Left colon (tissue), 2 donors: ENCODE results near the gene DBH. TPM values are rescaled to one million over a fixed set of nuclear protein-coding genes. Genes with fewer than 3 reads are reported as not detected.

Experiments used
- ATAC-seq: fragments of 200-7000 bp; cut with Tn5 transposase; one replicate; pipeline ENCODE4 v1.9.1; 2020; ENCODE audit warnings: mild to moderate bottlenecking, moderate library complexity
- DNase-seq, 2 donors: peaks; one replicate each; pipeline ENCODE4 v3.0.0-alpha.2; 2020
- intact Hi-C, 2 donors: fragments of 100-400 bp; cut with DNase I in 1 of 2; cut with micrococcal nuclease in 1 of 2; formaldehyde crosslinking; loops; one replicate each; pipeline versions ENCODE4 v1.11.2 to v1.14.0; 2022; cut with DNase I, micrococcal nuclease
- total RNA-seq, 2 donors: library from RNA; stranded (reverse); fragmentation: NEBNext Ultra II Directional; extraction: Animal tissue kit (Norgen Biotek cat#: 25700); gene quantifications; one replicate each; pipeline ENCODE4 v1.2.1, GENCODE V29; 2021
- donor health status: DM: no; HTN: no; CAD: no.
- donor health status: DM: yes; HTN: yes; CAD: no.

DBH gene
- total RNA-seq, 2 donors from 2014 or later = not detected

DNA sequence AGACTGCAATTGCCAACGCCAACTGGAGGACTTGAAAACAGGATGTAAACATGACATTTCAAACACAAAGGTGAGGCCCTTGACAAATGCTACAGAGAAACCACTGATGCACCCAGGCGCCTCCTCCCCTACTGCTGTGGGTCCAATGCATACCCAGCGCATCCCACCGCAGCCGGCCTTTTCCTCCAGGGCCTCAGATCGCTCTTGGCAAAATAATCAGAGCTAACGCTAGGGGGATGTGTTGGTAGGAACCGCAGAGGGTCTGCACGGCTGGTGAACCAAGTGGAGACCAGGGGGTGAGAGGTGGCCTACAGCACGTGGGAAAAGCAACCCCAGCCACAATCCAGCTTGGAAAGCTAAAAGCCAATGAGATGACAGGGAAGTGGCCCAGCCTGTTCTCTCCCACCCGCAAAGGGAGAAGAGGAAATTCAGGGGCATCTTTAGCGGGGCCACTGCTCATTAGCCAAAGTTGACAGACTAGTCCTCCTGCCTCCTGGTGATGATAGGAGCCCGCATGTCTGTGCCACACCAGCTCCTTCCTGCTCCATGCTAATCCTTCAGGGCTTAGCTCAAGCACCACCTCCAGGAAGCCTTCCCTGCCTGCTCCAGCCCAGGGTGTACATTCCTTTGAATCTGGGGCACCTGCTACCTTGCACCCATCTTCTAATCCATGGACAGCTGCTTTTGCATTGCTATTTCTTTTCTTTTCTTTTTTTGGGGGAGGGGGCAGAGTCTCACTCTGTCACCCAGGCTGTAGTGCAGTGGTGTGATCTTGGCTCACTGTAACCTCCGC, 32.8 kb upstream of the DBH start:
- no peak for ATAC-seq
- intact Hi-C loops = no loop called here

DNA sequence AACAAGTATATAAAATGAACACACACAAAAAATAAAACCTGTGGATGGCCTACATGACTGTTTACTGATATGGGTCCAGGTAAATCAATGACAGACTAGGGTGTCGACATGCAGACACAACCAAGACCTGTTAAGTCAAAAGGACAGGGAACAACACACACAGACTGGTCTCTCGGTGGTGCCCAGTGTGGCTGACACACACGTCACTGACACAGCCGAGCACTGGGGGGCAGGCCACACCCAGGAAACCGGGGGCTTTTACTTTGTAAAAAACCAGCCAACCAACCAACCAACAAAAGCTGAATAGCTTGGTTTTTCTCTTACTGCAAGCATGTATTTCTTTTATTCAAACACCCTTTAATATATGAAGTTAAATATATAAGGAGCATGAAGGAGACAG, 31.9 kb upstream of the DBH start:
- intact Hi-C loops = no loop called here
- DNase-seq (no peak), ATAC-seq (no peak)

More for the DNA sequence above, 32.8 kb upstream of the DBH start:
- no peak for DNase-seq

DNA sequence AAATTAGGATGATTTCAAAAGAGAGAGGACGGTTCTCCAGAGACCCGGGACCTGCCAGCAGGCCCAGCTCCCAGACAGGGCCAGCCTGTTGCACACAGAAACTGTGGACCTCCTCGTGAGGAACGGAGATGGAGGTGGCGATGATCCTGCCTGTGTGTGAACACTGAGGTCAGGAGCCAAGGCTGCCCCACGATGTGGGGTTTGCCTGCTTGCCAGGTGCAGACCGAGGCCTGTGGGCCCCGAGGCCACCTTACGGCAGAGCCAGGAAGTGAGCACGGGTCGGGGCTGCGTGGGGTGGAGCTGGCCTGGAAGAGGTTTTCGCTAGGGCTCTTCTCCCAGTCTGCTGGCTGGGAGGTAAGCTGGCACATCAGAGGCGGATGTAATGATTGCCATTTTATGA, 31.3 kb upstream of the DBH start:
- ATAC-seq = no peak
- DNase-seq = no peak
- intact Hi-C loops = no loop called here

DNA sequence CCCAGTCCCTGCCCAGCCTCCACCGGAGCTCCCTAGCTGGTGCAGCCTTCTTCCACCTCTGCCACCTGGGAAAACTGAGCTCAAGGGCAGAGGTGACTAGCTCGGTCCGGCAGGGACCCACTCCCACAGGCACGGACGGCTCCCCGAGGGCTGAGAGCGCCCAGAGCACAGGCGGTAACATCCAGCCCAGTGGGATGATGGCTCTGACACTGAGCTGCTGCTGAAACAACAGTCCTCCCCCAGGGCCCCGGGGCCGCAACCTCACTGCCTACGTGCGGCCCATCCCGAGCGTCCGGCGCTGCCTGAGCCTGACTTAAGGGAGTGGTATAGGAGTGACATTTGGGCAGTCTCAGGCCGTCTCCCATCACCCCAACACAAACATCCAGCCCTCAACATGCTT, 30.7 kb upstream of the DBH start:
- intact Hi-C loops = no loop called here
- DNase-seq = no peak
- ATAC-seq = no peak

DNA sequence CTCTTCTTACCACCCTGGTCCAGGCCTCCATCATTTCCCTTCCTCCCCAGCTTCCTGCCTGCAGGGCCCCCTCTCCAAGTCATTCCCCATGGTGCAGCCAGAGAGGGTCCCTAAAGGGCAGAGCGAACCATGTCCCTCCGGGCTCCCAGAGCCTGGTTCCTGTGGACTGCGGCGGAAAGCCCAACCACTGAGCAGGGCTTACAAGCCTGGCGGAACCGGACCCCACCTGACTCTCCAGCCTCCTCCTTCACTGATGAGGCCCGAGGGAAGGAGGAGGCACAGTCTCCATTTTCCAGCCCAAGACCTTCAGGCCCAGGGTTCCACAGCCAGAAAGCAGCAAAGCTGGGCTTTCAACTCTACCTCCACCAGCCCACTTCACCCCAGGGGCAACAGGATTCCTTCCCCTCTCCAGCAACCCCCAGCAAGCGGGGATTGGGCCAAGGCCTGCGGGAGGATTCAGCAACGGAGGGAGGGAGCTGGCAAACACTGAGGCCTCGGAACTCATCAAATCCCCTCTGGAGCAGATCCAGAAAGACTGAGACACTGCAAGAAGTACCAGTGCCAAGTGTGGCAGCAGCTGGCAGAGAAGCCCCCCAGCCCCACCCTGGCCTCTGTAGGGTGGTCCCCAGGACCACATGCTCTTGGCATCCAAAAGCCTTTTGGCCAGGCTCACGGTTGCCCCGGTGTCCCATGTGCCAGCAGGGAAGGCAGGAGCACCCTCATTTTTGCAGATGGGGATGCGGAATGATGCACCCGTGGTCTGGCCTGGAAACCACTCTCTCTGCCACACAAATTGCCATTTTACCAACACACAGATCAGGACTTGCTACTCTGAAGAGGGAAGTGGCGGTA, 30.1 kb upstream of the DBH start:
- ATAC-seq (no peak), DNase-seq (no peak)
- intact Hi-C loops = no loop called here

DNA sequence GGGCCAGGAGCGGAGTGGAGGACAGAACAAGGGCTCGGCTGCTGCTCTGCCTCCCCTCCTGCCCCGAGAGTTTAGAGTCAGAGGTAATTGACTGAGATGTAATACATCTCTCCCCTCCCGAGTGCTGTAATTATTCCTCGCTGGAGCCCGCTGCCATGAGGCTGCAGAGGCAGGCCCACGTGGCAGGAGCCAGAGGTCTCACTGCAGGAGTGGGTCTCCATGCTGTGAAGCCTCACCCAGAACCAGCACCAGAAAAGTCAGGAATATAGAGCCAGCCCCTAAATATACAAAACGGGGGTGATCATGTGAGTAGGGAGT, 29.5 kb upstream of the DBH start:
- intact Hi-C loops = no loop called here
- DNase-seq (no peak), ATAC-seq (no peak)

DNA sequence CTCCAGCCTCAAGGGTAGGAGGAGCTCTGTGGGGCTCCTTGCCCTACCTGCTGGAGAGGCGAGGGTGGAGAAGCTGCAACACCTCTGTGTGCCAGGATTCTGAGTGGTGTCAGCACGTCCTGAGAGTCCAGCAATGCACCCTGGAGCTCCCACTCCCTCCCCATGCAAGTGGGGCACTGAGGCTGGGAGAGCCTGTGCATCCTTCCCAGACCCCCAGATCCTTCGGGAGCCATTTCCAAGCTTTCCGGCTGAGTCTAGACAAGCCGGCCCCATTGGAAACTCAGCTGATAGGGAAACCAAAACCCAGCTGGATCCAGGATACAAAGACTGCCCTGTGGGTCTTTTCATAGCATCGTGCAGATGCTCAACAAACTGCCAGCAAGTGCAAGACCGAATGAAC, 28.8 kb upstream of the DBH start:
- intact Hi-C loops = no loop called here
- ATAC-seq (no peak), DNase-seq (no peak)

DNA sequence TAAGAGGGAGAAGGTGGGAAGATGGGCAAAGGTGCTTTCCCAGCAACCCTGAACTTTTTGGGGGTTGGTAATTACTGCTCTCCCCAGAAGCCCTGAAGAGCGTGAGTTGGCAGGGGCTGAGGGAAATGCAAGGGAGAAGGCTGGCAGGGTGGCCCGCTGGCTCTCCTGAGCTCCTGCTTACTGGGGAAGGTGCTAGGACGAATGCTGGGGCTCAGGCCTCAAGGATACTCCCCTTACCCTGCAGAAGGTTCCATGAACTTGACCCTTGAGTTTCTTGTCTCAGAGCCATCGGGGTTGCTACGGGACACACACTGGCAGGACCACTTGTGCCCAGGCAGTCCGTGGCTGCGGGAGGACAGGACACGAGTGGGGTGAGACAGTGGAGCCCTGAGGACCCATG, 28.2 kb upstream of the DBH start:
- intact Hi-C loops = no loop called here
- ATAC-seq = no peak

DNA sequence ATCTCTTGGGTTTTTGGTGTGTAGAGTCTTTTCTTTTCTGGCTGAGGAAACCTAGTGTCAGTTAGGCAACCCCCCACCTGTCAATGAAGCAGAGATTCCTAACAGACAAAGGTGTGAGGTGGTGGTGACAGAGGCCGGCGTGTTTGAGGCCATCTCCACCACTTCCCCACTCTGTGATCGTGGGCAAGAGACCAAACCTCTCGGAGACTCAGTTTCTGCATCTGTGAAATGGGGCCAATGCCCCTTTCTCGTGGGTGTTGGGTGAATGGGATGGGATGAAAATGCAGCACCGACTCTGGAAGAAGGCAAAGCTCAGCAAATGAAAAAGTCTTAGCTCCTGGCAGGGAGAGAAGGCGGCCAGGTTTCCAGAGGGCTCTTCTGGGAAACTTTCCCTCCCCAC, 27.8 kb upstream of the DBH start:
- ATAC-seq (no peak), DNase-seq (no peak)
- intact Hi-C loops = no loop called here

More for the DNA sequence above, 28.2 kb upstream of the DBH start:
- no peak for DNase-seq

DNA sequence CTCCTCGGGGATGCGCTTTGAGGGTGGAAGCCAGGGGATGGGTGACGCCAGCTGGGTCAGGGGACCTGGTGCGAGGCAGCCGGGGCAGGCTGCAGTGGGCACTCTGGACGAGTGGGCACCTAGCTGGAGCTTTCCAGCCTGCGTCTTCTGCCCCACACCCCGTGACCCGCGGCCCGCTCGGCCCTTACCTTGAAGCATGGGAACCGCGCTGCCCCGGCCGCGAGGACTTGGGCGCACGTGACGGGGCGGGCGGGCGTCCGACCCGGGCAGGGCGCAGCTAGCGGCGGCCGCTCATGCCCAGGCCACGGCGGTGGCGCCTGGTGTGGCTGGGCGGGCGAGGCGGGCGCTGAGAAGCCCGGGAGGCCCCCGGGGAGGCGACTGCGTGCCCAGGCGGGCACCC, 27.3 kb upstream of the DBH start:
- DNase-seq (no peak), ATAC-seq (no peak)
- intact Hi-C loops = no loop called here

DNA sequence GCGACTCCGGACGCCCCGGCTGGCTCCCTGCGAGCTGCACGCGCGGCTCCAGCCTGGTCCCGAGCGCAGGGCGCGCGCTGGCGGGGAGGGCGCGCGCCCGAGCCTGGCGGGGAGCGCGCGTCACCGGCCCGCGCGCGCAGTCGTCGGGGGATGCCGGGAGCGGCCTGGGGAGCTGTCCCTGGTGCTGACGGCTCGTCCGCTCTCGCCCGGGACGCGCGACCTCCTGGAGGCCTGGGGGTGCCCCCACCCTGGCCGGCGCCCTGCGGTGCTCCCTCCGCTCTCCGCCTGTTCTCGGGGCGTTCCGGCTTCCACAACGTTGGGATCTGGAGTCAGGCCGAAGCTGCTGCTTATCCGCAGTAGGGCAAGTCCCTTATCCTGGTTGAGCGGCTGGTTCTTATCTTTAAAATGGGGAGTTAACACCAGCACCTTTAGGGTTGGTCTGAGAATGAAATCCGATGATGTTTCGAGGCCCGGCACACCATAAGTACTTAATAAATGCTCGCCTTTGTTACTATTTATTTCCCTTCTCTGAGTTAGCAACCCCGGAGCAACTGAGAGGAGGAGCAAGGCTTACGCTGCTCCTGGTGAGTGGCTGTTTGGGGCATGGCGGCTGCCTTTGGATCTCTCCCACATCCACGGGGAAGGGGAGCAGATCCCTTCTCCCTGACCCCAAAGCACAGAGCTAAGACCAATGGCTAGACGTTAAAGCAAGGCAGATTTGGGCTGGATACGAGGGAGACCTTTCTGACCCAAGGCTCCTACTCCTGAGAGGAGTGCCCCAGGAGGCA, 26.7 kb upstream of the DBH start, which contains the start of gene FAM163B:
FAM163B (minus strand) TSS at position 79 of the 788 bp plus-strand sequence. CDS start 29,166 bp downstream, outside the sequence.
- intact Hi-C loops = no loop called here
- ATAC-seq (peak; percentile 71), DNase-seq (peak in 1 of 2 donors; percentile 25)

DNA sequence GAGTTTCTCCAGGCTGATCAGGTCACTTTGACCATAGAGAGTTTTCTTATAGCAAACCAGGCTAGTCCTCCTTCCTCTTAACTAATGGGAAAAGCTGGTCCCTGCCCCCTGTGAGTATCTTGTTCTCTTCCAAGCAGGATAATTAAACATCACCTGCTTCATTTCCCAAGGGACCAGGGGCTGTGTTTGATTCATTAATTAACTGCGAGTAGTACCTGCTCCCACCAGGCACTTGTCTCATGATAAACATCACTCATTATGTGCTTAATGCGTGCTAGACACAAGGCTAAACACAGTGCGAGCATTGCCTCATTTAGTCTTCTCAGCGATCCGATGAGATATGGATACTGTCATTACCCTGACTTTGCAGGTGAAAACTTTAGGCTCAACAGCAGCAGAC, 25.3 kb upstream of the DBH start:
- DNase-seq (no peak), ATAC-seq (no peak)
- intact Hi-C loops = no loop called here

DNA sequence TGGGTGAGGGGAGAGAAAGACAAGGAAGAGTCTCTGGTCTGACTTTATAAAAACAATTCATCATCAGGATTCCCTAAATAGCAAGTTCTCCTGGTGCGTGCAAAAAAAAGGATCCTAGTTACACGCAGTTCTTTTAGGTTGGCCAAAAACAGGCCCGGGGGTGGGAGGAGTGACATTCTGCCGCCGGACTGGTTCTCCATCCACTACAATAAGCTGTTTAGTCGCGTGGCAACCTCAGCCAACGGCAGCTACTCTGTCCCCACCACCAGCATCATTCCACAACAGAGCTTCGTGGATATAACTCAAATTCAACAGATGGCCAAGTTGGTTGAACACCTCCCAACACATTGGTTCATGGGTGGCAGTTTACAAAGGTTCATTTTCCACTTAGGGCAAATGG, 24.1 kb upstream of the DBH start:
- intact Hi-C loops = no loop called here
- ATAC-seq (no peak), DNase-seq (no peak)

DNA sequence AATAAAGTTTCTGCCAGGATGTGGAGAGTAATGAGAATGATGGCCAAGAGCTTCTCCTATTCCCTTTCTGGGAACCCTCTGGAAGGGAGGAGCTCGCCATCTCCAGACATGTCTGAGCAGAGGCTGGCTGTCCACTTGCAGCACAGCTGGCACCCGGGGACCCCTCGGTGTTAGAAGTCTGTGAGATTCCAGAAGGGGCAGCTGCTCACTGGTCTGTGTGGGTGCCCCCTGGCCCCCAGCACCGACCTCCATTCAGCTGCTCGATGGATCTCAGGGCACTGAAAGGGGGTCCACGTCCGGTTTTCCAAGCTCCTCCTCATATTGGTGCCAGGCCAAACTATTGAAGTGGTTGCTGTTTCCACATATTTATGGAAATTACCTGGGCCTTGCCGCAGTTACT, 23.3 kb upstream of the DBH start:
- ATAC-seq (no peak), DNase-seq (no peak)
- intact Hi-C loops = no loop called here

DNA sequence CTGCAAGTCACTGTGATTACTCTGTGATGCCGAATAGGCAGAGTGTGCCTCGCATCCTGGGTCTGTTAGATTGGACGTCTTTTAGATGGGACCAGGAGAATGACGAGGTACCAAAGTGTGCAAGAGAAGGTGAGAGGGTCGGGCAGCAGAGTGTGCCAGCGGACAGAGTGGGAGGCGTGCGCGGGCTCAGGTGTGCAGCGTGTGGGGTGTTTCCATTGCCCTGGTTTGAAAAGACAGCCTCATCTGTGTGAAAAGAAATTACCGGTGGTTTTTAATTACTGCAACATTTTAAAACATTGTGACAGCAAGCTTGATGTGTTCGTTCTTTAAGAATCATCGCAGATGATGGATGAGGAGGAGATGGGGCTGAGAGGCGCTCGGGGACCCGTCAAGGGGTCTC, 22.7 kb upstream of the DBH start:
- no peak for DNase-seq
- ATAC-seq = no peak
- intact Hi-C loops = no loop called here

DNA sequence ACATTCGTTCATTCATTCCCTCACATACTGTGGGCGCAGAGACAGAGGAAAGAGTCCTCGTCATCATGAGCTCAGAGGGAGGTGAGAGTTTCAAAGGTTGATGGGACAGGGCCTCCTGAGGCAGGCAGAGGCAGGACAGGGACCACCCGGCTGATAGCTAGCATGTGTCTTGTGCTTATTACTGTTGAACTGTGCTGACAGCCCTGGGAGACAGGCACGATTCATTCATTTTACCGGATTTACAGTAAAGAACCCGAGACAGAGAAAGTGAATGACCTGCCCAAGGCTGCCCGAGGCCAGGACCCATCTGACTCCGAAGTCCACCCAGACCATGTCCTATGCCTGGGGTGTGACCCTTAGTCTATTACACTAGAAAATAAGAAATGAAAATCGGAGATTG, 22.1 kb upstream of the DBH start:
- no peak for DNase-seq
- no peak for ATAC-seq
- intact Hi-C loops = no loop called here

DNA sequence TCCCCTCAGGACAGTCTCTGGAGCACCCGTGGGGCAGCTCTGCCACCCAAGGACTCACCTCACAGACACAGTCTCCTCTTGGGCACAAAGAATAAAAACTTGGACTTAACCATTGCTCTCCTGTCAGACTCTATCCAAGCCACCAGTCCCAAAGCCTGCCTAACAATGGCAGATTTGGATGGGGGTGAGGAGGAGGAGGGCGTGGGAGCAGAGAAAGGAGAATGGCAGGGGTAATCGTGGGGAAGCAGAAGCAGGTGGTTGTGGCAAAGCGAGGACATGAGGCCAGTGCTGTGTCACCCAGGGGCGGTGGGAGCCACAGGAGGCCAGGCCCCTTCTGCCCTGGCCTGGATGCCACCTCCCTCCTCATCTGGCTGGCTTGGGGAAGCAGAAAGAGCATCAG, 21.5 kb upstream of the DBH start:
- intact Hi-C loops = no loop called here

DNA sequence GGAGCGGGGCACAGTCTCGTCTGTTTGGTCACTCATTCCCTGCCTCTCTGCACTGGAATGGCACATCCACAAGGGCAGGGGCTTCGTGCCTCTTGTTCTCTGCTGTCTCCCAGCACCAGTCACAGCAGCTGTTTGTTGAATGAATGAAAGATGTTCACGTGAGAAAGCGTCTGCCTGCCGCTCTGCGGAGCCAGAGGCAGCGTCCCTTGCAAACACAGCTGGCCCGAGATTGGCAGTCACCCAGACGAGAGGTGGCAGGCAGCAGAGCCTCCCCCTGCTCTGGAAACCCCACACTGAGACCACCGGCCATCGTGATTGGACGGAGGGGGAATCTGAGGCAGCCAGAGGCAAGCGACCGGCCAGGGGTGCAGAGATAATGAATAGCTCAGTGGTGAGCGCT, 21.0 kb upstream of the DBH start:
- intact Hi-C loops = no loop called here
- no peak for ATAC-seq
- no peak for DNase-seq

More for the DNA sequence above, 21.5 kb upstream of the DBH start:
- DNase-seq (no peak), ATAC-seq (no peak)

DNA sequence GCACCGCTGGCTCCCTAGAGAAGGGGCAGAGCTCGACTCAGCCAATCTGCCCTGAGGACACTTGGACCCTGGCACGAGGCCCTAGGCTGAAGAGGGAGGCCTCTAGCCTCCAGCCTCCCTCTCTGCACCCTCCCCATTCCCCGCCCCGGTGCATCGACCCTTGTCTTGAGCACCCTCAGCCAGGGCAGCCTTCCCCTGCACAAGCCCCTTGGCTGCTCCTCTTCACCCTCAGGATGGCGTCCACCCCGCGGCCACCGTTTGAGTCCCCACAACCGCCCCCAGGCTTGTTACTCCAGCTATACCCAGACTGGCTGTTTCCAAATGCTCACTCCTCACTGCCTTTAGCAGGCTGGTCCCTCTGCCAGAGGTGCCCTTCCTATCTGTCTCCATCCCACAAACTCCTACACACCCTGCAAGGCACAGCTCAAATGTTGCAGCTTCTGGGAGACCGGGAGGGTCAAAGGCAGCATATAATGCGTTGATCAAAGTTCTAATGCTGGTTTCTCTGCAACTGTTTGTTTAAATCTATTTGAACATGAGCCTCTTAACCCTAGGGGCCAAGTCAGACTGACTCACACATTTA, 20.5 kb upstream of the DBH start:
- DNase-seq (no peak), ATAC-seq (no peak)
- intact Hi-C loops = no loop called here
